ENCODE measurements around the gene XPR1. TPM values are rescaled to one million over a fixed set of nuclear protein-coding genes. Genes with fewer than 3 reads are reported as not detected.

The XPR1 gene
- total RNA-seq, 4 donors from 2014 or later = 17.2 to 28.3 (median 26.6) TPM

- WGBS, 2 donors (ENCODE audit: low coverage in 1 of 2) = 89 to 90% methylated on average over 2 of the region's 2 CpGs
- H3K9me3 ChIP-seq = no peaks in the 10 kb centered on the region
- no peak for TF ChIP-seq POLR2A (IDR thresholded peaks at IDR 0.05)
- TF ChIP-seq, protein P1, sequence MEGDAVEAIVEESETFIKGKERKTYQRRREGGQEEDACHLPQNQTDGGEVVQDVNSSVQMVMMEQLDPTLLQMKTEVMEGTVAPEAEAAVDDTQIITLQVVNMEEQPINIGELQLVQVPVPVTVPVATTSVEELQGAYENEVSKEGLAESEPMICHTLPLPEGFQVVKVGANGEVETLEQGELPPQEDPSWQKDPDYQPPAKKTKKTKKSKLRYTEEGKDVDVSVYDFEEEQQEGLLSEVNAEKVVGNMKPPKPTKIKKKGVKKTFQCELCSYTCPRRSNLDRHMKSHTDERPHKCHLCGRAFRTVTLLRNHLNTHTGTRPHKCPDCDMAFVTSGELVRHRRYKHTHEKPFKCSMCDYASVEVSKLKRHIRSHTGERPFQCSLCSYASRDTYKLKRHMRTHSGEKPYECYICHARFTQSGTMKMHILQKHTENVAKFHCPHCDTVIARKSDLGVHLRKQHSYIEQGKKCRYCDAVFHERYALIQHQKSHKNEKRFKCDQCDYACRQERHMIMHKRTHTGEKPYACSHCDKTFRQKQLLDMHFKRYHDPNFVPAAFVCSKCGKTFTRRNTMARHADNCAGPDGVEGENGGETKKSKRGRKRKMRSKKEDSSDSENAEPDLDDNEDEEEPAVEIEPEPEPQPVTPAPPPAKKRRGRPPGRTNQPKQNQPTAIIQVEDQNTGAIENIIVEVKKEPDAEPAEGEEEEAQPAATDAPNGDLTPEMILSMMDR (IDR thresholded peaks at IDR 0.05) = no peak
- no peak for TF ChIP-seq POLR2AphosphoS5 (IDR thresholded peaks at IDR 0.05)
- no peak for TF ChIP-seq EP300 (IDR thresholded peaks at IDR 0.05)
- H3K27ac ChIP-seq = no peak overlapping the region
- no peaks in the 10 kb centered on the region for H3K27me3 ChIP-seq
- H3K4me3 ChIP-seq = no peak overlapping the region
- peaks cover 0 to 17% of the 10 kb centered on the region in 2 donors for H3K36me3 ChIP-seq
- H3K4me1 ChIP-seq = no peaks in the 10 kb centered on the region
- ATAC-seq = no peak
These were observed 254.5 kb downstream of the XPR1 start for GRCh38 chr1:180886338-180886737.

DNA sequence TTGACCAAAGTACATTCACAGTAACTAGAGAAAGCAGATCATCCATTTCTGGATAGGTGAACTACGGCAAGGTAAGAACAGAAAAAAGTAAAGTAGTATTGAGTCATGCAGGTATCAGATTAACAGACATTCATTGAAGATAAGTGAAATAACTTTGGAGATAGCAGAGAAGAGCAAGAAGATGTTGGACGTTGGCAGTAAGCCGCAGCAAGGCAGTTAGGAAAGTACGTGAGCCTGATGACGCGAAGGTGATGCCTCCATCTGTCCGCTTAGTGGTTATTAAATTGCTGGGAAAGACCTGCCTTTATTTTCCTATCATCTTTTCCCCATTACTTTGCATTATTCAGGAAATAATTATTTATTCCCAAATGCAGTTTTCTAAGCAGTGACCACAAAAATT, 256.0 kb downstream of the XPR1 start:
- Histone ChIP-seq H3K4me3 (no peak overlapping the region), H3K27me3 (no peaks in the 10 kb centered on the region), H3K4me1 (no peaks in the 10 kb centered on the region), H3K27ac (no peak overlapping the region), H3K36me3 (peaks cover 0 to 17% of the 10 kb centered on the region in 2 donors), H3K9me3 (no peaks in the 10 kb centered on the region)
- no peak for ATAC-seq
- TF ChIP-seq, protein P1 (IDR thresholded peaks at IDR 0.05) = no peak
- TF ChIP-seq POLR2AphosphoS5 (IDR thresholded peaks at IDR 0.05) = no peak
- TF ChIP-seq POLR2A (IDR thresholded peaks at IDR 0.05) = no peak
- 87 to 96% methylated on average over 6 to 7 of the region's 7 CpGs for WGBS, 2 donors (ENCODE audit: low coverage in 1 of 2)

DNA sequence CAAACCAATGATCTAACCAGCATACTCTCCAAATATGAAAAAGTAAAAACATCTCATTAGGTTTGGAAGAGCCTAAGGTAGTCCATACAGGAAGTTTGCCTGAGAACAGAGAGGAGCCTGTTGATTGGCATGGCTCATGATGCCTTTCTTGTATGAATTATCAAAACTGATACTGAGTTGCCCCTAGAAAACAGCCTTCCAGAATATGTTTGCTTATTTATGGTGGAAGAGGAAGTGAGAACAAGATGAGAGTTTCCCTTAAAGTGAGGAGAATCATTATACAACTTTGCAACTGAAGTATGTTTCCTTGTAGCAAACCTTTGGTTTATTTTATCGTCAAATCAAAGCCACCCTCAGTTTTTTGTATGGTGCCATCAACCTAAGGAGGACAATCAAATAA, 257.0 kb downstream of the XPR1 start:
- no peaks in the 10 kb centered on the region for H3K4me1 ChIP-seq
- 95 to 100% methylated on average over 1 of the region's 1 CpG for WGBS, 2 donors (ENCODE audit: low coverage in 1 of 2)
- ATAC-seq = no peak

GRCh38 chr1:180889325-180889724, 257.5 kb downstream of the XPR1 start:
- Histone ChIP-seq H3K4me3 (no peak overlapping the region), H3K36me3 (peaks cover 0 to 13% of the 10 kb centered on the region in 2 donors), H3K4me1 (no peaks in the 10 kb centered on the region), H3K27me3 (no peaks in the 10 kb centered on the region), H3K9me3 (no peaks in the 10 kb centered on the region), H3K27ac (no peak overlapping the region)
- 88 to 91% methylated on average over 2 of the region's 2 CpGs for WGBS, 2 donors (ENCODE audit: low coverage in 1 of 2)
- TF ChIP-seq, protein P1 (IDR thresholded peaks at IDR 0.05) = no peak
- TF ChIP-seq EP300 (IDR thresholded peaks at IDR 0.05) = no peak
- TF ChIP-seq POLR2A (IDR thresholded peaks at IDR 0.05) = no peak
- TF ChIP-seq POLR2AphosphoS5 (IDR thresholded peaks at IDR 0.05) = no peak
- no peak for ATAC-seq

More for the DNA sequence above, 257.0 kb downstream of the XPR1 start:
- no peaks in the 10 kb centered on the region for H3K27me3 ChIP-seq
- no peak overlapping the region for H3K4me3 ChIP-seq
- TF ChIP-seq, protein P1 (IDR thresholded peaks at IDR 0.05) = no peak
- TF ChIP-seq POLR2AphosphoS5 (IDR thresholded peaks at IDR 0.05) (no peak), POLR2A (IDR thresholded peaks at IDR 0.05) (no peak), EP300 (IDR thresholded peaks at IDR 0.05) (no peak)
- H3K9me3 ChIP-seq = no peaks in the 10 kb centered on the region
- peaks cover 0 to 17% of the 10 kb centered on the region in 2 donors for H3K36me3 ChIP-seq
- H3K27ac ChIP-seq = no peak overlapping the region

DNA sequence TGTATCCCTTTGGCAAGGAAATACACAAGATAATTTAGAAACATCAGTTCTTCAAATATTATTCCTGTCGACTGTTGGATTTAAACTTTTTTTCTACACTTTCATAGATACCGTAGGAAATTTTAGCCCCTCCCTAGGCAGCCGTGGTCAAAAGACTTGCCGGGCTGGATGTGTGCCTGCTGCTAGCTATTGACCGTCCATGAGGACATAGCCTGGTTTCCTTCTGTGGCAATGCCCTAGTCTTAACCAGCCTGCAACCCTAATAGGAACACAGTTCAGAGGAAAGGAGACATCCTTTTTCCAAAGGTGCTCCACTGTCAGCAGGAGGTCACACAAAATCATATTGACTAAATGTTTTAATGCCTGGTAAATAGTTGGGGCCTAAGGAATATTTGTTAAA, 260.4 kb downstream of the XPR1 start:
- TF ChIP-seq EP300 (IDR thresholded peaks at IDR 0.05) (no peak), POLR2A (IDR thresholded peaks at IDR 0.05) (no peak), POLR2AphosphoS5 (IDR thresholded peaks at IDR 0.05) (no peak)
- TF ChIP-seq, protein P1 (IDR thresholded peaks at IDR 0.05) = no peak
- Histone ChIP-seq H3K9me3 (no peaks in the 10 kb centered on the region), H3K4me3 (no peak overlapping the region), H3K27me3 (no peaks in the 10 kb centered on the region), H3K36me3 (no peaks in the 10 kb centered on the region), H3K4me1 (no peaks in the 10 kb centered on the region), H3K27ac (no peak overlapping the region)
- ATAC-seq = no peak
- WGBS, 2 donors (ENCODE audit: low coverage in 1 of 2) = 63 to 73% methylated on average over 3 to 5 of the region's 5 CpGs

All from gastroesophageal sphincter (tissue), 4 donors.